ENCODE results near the gene HASPIN.

Gene HASPIN

GRCh38 chr17:3763777-3764170 lies 40.1 kb downstream of the HASPIN start:
- DNase-seq (ENCODE audit: low read depth in 2 of 2), result no peak

GRCh38 chr17:3765981-3766380 lies 42.3 kb downstream of the HASPIN start:
- DNase-seq (ENCODE audit: low read depth in 2 of 2), result no peak

GRCh38 chr17:3766779-3767178 lies 43.1 kb downstream of the HASPIN start:
- DNase-seq (ENCODE audit: low read depth in 2 of 2), result no peak

- DNase-seq (ENCODE audit: low read depth in 2 of 2), result no peak
Observed at GRCh38 chr17:3768341-3768740, 44.6 kb downstream of the HASPIN start.

- no peak for DNase-seq (ENCODE audit: low read depth in 2 of 2)
Observed at GRCh38 chr17:3768769-3769168, 45.1 kb downstream of the HASPIN start.

GRCh38 chr17:3770466-3770865 lies 46.8 kb downstream of the HASPIN start:
- peak in 1 of 2 donors; percentile 51 for DNase-seq (ENCODE audit: low read depth in 2 of 2)

- DNase-seq (ENCODE audit: low read depth in 2 of 2), result no peak
Observed at GRCh38 chr17:3771140-3771539, 47.4 kb downstream of the HASPIN start.

GRCh38 chr17:3772764-3773163 lies 49.1 kb downstream of the HASPIN start:
- DNase-seq (ENCODE audit: low read depth in 2 of 2), result no peak

- no peak for DNase-seq (ENCODE audit: low read depth in 2 of 2)
Observed at GRCh38 chr17:3773511-3773910, 49.8 kb downstream of the HASPIN start.

- DNase-seq (ENCODE audit: low read depth in 2 of 2), result no peak
Observed at GRCh38 chr17:3773966-3774365, 50.3 kb downstream of the HASPIN start.

All from stimulated activated CD8-positive, alpha-beta memory T cell treated with anti-CD3 and anti-CD28 coated beads, Interleukin-7, amount 100 ng/mL, for 4 hours (primary cell).